Lower leg skin (tissue), 4 donors: ENCODE results near the gene POLR2H. TPM values are rescaled to one million over a fixed set of nuclear protein-coding genes. Genes with fewer than 3 reads are reported as not detected.
"Not testable (repeated sequence)": the region's sequence is repeated elsewhere in the genome, so short reads cannot be mapped to it uniquely, and the experiment has no call there.

Experiments used
- DNase-seq, 2 donors: peaks; one replicate each; pipeline ENCODE4 v3.0.0-alpha.2; 2019; ENCODE audit warnings: low spot score in 2 of 2
- H3K4me3 ChIP-seq: fragments of 200-600 bp; sonication (generic); 2 replicates; pipeline ENCODE4 v1.5.1; 2017; ENCODE audit warnings: mild to moderate bottlenecking, low read depth; ENCODE audit not compliant: poor library complexity, severe bottlenecking
- CTCF ChIP-seq, 3 donors: fragments of 450-650 bp; IDR thresholded peaks; one replicate each; pipeline ENCODE4 v1.5.1; 2016; ENCODE audit warnings: antibody characterized with exemption in 3 of 3, mild to moderate bottlenecking in 3 of 3, moderate library complexity in 2 of 3
- POLR2A ChIP-seq, 2 donors: fragments of 450-650 bp; IDR thresholded peaks; one replicate each; pipeline ENCODE4 v1.6.1; 2016 to 2017; ENCODE audit warnings: antibody characterized with exemption in 2 of 2, mild to moderate bottlenecking in 1 of 2, moderate library complexity in 1 of 2
- WGBS, 2 donors: methylation state at CpG; one replicate each; pipeline ENCODE4 v1.1.5; 2018; 5-methylcytosine and 5-hydroxymethylcytosine counted together
- intact Hi-C: fragments of 100-400 bp; cut with DNase I; formaldehyde crosslinking; loops from one replicate; pipeline ENCODE4 v1.15.0; 2023; ENCODE audit warnings: low total_unique reads
- total RNA-seq, 4 donors: library from RNA; depleted of rRNA; stranded (reverse); fragments of >200 nt; gene quantifications; one replicate each; pipeline ENCODE4 v1.1.0, GENCODE V29; 2016

The POLR2H gene
- total RNA-seq, 4 donors from 2014 or later = 54.7 to 95.9 (median 66.8) TPM

- TF ChIP-seq CTCF (IDR thresholded peaks at IDR 0.05) (no peak), POLR2A (IDR thresholded peaks at IDR 0.05) (no peak)
- intact Hi-C loops = no loop called here
- peak in 1 of 2 donors; percentile 90 for DNase-seq
- peak overlapping the region; percentile 69 for H3K4me3 ChIP-seq
- 10 to 20% methylated on average over 13 to 17 of the region's 17 CpGs for WGBS, 2 donors
Observed at GRCh38 chr3:184336547-184337398, 24.7 kb upstream of the POLR2H start.

GRCh38 chr3:184337399-184337714 lies 24.2 kb upstream of the POLR2H start, which contains the start of gene FAM131A:
Gene FAM131A (plus strand): TSS chr3:184337600. CDS start chr3:184337631, 31 bp downstream.
- peak within 1 kb of the TSS; percentile 69 for H3K4me3 ChIP-seq
- DNase-seq = no peak

GRCh38 chr3:184337981-184338380 lies 23.5 kb upstream of the POLR2H start:
- no peak overlapping the region for H3K4me3 ChIP-seq
- DNase-seq = no peak
- intact Hi-C loops = no loop called here
- TF ChIP-seq CTCF (IDR thresholded peaks at IDR 0.05) (no peak), POLR2A (IDR thresholded peaks at IDR 0.05) (no peak)
- 58 to 62% methylated on average over 7 of the region's 7 CpGs for WGBS, 2 donors

More at GRCh38 chr3:184337399-184337714, 24.2 kb upstream of the POLR2H start, which contains the start of gene FAM131A:
- no peak for TF ChIP-seq CTCF (IDR thresholded peaks at IDR 0.05)
- no peak for TF ChIP-seq POLR2A (IDR thresholded peaks at IDR 0.05)
- 24 to 34% methylated on average over 6 of the region's 6 CpGs for WGBS, 2 donors
- intact Hi-C loops = no loop called here

GRCh38 chr3:184338511-184338945 lies 23.0 kb upstream of the POLR2H start:
- 17 to 22% methylated on average over 18 to 32 of the region's 37 CpGs for WGBS, 2 donors
- no peak for TF ChIP-seq CTCF (IDR thresholded peaks at IDR 0.05)
- no peak for TF ChIP-seq POLR2A (IDR thresholded peaks at IDR 0.05)
- peak in 1 of 2 donors; percentile 92 for DNase-seq
- intact Hi-C loops = no loop called here
- H3K4me3 ChIP-seq = no peak overlapping the region

- intact Hi-C loops = no loop called here
- TF ChIP-seq POLR2A (IDR thresholded peaks at IDR 0.05) (no peak), CTCF (IDR thresholded peaks at IDR 0.05) (no peak)
- peak in 1 of 2 donors; percentile 54 for DNase-seq
- H3K4me3 ChIP-seq = no peak overlapping the region
- 44 to 52% methylated on average over 8 of the region's 8 CpGs for WGBS, 2 donors
Observed at GRCh38 chr3:184339001-184339400, 22.5 kb upstream of the POLR2H start.

GRCh38 chr3:184339451-184340135 lies 21.9 kb upstream of the POLR2H start:
- H3K4me3 ChIP-seq, intact Hi-C loops, DNase-seq: not testable (repeated sequence)
- WGBS, 2 donors = 64 to 67% methylated on average over 19 of the region's 19 CpGs
